GM19455 (cell line): ENCODE data around the gene ZNF773.
"Not testable (repeated sequence)": the region's sequence is repeated elsewhere in the genome, so short reads cannot be mapped to it uniquely, and the experiment has no call there.

Experiments
- ATAC-seq: cut with Tn5 transposase; IDR thresholded peaks from one replicate; pipeline ENCODE4 v1.9.1; 2021; ENCODE audit not compliant: unreplicated experiment

Gene ZNF773

DNA sequence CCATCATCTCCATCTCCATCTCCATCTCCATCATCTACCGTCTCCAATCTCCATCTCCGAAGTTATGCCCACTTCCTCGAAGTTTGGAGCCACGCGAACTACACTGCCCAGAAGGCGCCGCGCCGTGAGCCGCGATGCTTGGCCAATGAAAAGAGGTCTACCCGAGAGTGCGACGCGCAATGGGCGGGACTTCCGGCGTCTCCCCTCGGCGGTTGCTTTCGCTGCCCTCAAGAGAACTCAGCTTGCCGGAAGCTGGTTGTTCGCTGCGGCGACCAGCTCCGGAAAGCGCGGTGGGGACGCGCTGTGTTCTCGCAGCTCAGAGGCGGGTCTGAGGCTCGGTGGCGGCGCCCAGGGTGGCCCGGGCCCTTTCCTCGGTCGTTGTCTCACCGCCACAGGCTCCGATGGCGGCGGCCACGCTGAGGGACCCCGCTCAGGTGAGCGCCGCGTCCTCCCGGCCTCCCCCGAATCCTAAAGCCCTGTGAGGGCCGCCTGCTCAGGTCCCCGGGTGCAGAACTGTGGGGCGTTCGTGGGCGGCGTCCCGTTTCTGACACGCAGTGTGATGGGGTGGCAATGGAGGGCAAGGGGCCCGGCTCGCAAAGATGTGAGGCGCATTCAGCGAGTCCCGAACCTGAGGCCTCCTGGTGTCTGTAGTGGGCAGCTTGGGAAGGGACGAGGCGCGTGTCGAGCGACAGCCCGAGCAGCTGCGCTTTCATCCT is at the start of gene ZNF773:
ZNF773 (plus strand) TSS at position 259 of the 716 bp plus-strand sequence; CDS start at position 402, 143 bp downstream.
- peak; percentile 97 for ATAC-seq

DNA sequence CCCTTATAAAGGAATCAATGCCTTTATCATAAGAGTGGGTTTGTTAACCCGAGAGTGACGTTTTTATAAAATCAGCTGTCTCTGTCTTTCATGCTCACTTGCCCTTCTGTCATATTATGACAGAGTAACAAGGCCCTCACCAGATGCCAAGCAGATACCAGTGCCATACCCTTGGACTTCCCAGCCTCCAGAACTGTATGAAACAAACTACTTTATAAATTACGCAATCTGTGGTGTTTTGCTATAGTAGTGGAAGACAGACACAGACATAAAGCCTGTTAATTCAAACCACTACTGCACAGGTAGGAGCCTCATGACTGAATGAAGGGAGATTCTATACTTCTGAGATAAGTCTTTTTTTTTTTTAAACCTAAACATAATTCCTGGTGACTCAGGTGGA is 47.4 kb upstream of the ZNF773 start:
- no peak for ATAC-seq

DNA sequence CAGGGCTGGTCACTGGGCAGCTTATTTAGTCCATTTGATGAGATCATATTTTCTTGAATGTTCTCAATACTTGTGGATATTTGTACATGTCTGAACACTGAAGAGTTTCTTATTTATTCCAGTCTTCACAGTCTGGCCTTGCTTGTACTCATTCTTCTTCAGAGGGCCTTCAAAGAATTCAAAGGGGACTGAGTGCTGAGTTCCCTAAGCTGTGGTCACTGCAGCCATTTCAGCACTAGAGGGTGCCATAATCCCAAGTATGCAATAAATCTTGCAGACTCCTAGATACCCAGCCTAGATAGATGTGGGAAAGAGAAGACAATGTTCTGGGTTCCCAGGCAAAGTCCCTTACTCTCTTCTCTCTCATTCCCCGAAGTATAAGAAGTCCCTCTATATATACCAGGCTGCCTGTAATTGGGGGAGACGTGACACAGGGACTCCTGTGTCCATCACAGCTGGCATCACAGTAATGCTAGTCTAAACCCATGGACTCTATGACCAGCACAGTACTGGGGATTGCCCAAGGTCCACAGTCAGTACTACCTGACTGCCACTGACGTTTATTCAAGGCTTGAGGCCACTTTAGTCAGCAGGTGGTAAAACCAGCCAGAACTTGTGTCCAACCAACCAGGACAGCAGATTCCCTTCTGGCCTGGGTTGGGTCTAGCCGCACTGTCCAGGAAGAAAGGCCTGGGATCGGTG is 33.9 kb upstream of the ZNF773 start:
- no peak for ATAC-seq

DNA sequence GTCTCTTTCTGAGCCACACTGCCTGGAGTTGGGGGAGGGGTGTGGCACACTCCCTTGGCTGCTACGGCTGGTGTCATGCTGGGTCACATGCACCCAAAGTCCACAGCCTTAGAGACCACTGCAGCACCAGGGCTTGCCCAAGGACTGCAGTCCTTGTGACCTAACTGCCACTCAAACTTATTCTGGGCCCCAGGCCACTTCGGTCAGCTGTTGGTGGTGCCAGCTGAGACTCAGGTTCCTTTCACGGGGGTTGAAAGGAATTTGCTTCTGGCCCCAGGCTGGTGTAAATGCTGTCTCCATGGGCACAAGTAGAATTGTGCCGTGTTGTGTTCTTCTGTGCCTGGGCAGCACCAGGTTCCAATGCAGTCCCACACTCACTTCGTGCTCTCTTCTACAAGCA is 33.2 kb upstream of the ZNF773 start:
- no peak for ATAC-seq

DNA sequence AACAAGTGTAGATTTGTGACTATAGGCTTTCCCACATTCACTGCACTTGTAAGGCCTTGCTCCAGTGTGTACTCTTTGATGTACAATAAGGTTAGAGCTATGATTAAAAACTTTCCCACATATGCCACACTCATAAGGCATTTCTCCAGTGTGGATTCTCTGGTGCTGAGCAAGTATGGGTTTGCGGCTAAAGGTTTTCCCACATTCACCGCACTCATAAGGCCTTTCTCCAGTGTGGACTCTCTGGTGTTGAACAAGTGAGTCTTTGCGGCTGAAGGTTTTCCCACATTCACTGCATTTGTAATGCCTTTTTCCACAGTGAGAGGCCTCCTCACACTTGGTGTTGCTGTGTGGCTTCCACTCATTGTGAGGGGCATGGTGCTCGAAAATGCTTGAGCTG is 26.1 kb upstream of the ZNF773 start:
- ATAC-seq: no peak

DNA sequence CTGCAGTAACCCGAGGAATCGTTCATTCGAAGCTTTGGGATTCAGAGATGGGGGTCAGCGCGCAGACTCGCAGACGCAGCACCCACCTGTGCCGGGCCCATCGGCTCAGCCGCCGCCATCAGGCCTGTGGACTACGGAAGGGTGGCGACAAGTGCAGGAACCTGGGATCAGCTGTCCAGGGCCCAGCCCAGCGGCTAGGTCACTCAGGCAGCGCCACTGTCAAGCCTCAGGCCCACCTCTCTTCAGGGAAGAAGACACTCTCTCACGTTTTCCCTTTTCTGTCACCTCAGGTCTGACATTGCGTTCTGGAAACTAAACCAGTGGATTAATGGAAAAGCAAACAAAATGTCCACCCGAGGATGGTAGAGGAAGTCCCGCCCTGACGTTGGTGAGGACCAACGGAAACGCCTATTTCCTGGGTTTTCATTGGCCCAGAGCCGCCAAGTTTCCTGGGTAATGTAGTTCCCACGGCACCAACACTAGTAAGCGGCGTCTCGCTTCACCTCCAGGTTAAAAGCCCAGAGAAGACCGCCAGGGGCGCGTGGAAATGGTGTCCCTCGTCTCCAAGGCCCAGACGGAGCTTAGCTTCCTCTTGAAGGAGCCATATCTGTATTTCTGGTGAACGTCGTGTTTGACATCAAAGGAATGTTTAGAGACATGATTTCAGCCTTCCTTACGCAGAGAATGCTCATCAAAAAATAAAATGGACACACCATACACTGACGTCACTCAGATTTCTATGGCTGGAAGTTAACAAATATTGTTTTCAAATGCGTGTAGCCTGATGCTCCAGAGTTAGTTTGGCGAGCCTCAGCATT is 22.3 kb upstream of the ZNF773 start, which contains the start of gene ZNF772:
ZNF772 (minus strand) TSS at position 376 of the 818 bp plus-strand sequence; CDS start at position 119, 257 bp downstream.
- ATAC-seq: peak; percentile 77

DNA sequence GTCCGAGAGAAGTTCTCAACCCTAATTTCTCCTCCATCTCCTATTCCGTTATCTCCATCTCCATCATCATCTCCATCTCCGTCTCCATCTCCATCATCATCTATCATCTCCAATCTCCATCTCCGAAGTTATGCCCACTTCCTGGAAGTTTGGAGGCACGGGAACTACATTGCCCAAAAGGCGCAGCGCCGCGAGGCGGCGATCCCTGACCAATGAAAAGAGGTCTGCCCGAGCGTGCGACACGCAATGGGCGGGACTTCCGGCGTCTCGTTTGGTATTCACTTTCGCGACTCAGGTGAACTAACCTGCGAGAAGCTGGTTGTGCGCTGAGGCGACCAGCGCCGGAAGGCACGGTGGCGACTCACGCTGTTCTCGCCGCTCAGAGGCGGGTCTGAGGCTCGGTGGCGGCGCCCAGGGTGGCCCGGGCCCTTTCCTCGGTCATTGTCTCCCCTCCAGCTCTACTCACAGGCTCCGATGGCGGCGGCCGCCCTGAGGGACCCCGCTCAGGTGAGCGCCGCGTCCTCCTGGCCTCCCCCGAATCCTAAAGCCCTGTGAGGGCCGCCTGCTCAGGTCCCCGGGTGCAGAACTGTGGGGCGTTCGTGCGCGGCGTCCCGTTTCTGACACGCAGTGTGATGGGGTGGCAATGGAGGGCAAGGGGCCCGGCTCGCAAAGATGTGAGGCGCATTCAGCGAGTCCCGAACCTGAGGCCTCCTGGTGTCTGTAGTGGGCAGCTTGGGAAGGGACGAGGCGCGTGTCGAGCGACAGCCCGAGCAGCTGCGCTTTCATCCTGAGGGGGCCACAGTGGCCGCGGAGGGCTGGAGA is 12.1 kb upstream of the ZNF773 start, which contains the start of gene ZNF419:
ZNF419 (plus strand) TSS at position 274 of the 822 bp plus-strand sequence; CDS start at position 475, 201 bp downstream.
- peak; percentile 97 for ATAC-seq

DNA sequence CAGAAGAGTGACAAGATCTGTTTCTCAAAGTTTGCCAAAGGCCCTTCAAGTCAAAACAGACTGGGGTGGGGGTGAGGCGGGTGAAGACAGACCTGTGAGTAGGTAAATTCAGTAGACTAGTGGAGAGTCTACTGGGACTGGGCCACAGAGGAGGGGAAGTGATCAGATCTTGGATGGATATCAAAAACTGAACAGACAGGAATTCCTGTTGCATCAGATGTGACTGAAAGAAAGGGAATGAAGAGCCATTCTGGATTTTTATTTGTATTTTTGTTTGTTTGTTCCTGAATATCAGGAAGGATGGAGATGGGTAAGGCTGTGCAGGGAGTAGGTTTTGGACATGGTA is 11.5 kb upstream of the ZNF773 start:
- not testable (repeated sequence) for ATAC-seq

DNA sequence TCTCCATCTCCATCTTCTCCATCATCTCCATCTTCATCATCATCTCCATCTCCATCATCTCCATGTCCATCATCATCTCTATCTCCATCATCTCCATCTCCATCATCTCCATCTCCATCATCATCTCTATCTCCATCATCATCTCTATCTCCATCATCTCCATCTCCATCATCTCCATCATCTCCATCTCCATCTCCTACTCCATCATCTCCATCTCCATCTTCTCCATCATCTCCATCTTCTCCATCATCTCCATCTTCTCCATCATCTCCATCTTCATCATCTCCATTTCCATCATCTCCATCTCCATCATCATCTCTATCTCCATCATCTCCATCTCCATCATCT is 432 bp upstream of the ZNF773 start:
- ATAC-seq: not testable (repeated sequence)

DNA sequence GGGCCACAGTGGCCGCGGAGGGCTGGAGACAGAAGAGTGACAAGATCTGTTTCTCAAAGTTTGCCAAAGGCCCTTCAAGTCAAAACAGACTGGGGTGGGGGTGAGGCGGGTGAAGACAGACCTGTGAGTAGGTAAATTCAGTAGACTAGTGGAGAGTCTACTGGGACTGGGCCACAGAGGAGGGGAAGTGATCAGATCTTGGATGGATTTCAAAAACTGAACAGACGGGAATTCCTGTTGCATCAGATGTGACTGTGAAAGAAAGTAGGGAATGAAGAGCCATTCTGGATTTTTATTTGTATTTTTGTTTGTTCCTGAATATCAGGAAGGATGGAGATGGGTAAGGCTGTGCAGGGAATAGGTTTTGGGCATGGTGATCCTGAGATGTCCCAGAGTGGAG is 662 bp downstream of the ZNF773 start:
- ATAC-seq: not testable (repeated sequence)

DNA sequence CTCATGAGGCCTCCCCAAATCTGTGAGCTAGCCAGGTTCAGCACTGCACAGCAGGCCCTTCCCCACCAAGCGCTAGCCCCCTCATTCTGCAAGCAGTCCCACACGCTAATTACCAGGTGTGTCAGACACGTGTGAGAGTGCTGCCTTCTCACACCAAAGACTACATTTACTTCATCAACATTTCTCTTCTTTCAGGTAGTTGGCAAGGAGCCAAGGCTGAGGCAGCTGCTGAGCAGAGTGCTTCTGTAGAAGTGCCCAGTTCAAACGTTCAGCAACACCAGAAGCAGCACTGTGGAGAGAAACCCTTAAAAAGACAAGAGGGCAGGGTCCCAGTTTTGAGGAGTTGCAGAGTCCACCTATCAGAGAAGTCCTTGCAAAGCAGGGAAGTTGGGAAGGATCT is 6.4 kb downstream of the ZNF773 start:
- ATAC-seq: no peak

DNA sequence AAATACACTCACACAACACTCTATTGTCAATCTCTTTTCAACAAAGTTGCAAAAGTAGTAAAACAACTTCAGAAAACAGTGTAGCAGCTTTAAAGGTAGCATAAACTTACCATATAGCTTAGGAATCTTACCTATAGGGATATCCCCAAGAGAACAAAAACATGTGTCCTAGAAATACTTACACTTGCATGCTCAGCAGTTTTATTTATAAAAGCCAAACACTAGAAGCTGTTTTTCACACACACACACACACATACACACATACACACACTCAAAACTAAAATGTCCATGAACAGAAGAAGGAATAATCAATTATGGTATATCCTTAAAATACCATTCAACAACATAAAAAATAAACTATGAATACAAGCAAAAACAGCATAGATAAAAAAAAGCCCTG is 11.7 kb downstream of the ZNF773 start:
- no peak for ATAC-seq

DNA sequence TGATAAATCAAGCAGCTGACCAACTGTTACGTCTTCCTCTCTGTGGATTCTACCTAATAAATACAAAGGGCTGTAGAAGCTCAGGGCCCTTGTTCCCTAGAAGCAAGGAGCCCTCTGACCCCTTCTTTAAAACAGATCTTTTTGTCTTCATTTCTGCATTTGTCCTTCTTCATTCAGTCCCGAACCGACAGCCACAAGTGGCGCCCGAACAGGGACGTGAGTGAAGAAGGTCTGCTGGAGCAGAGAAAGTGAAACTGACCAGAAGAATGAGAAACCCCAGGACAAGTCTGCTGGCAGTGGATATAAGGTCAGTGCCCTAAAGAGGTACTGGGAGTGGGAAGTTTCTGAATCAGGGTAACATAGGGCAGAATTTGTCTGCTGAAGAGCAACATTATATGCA is 13.1 kb downstream of the ZNF773 start:
- no peak for ATAC-seq

DNA sequence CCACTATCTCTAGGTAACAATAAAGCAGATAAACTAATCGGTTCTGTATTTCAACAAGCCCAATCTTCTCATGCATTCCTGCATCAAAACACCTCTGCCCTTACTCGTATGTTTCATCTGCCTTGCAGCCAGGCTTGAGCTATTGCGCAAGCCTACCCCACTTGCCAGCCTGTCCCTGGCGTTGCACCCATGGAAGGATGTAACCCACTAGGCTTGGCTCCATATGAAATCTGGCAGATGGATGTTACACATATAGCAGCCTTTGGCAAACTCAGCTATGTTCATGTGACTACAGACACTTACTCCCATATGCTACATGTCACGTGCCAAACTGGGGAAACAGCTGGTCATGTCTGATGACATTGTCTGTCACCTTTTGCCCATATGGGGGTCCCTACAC is 15.5 kb downstream of the ZNF773 start:
- ATAC-seq: no peak

DNA sequence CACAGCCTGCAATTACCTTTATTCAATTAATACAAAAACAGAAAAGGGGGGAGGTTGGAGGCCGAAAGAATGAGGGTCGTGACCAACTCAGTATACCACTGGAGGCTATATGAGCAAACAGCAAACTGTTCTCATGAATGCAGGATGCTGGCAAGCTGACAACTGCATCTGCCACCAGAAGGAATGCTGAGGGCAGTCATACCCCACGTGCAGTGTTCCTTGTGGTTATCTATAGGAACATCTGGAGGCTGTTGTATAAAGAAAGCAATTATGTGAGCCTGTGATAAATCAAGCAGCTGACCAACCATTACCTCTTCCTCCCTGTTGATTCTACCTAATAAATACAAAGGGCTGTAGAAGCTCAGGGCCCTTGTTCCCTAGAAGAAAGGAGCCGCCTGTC is 18.3 kb downstream of the ZNF773 start:
- not testable (repeated sequence) for ATAC-seq

DNA sequence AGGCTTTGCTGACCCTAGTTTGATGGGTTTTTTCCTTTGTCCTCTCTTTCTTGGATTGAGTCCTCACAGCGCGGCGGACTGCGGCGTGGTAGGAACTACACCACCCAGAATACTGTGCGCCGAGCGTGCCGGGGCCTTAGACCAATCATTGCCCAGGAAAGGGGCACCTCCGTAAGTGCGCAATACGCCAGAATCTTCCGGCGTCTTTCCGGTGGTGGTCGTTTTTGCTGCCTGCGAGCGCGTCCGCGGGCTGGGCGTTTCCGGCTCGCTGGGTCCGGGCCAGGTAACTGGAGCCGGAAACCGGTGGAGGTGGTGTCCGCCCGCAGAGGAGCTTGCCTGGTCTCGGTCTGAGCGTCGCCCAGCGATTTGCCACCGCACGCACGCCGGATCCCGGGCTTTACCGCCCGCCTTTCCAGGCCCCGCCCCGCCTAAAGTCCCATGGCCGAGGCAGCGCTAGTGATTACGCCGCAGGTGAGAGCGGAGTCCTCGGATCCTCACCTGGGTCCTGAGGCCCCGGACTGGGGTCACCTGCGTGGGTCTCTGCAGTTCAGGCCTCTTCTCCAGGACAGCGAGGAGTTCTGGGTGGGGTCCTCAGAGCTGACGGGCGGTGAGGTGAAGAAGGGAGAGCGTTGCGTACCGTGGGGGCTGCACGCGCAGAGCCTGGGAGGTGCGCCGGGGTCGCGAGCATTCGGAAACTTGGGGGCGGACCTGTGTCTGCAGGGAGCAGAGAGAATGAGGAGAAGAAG is 27.6 kb downstream of the ZNF773 start, which contains the start of gene ZNF549:
ZNF549 (plus strand) TSS at position 221 of the 746 bp plus-strand sequence; CDS start at position 439, 218 bp downstream.
- peak; percentile 96 for ATAC-seq

DNA sequence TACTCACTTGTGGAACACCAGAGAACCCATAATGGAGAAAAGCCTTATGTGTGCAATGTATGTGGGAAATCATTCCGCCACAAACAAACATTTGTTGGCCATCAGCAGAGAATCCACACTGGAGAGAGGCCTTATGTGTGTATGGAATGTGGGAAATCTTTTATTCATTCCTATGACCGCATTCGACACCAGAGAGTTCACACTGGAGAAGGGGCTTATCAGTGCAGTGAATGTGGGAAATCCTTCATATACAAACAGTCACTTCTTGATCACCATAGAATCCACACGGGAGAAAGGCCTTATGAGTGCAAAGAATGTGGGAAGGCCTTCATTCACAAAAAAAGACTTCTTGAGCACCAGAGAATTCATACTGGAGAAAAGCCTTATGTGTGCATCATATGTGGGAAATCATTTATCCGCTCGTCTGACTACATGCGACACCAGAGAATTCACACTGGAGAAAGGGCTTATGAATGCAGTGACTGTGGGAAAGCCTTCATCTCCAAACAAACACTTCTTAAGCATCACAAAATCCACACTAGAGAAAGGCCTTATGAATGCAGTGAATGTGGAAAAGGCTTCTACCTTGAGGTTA is 38.3 kb downstream of the ZNF773 start:
- no peak for ATAC-seq

DNA sequence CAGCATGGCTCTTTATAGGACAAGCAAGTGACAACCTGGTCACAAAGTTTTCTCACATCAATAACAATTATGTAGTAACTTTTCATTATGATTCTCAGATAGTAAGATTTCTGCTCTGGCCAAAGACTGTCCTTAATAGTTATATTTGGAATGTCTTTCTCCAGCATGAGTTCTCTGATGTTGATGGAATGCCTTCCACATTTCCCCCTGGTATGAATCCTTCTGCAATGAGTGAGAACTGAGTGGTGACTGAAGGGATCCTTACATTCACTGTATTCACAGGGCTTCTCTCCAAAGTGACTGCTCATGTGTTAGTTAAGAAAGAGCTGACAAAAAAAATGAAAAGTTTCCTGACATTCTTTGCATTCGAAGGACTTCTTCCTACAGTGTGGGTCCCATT is 46.8 kb downstream of the ZNF773 start:
- no peak for ATAC-seq

DNA sequence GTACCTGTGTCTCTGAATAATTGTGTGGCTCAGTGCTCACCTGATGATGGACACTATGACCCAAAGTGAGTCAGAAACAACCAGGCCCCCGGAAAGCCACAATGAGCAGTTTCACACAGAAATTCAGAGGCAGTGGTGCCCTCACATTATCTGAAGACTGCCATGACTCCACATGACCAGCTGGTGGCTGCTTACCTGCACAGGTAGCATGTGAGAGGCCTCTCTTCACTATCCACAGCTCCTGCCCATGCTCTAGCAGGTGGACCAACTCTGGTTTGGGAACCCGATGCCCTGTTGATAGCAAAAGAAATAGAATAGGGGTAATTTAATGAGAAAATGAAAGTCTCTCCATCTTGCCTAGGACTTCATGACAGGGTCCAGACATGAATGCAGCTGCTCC is 52.7 kb downstream of the ZNF773 start:
- no peak for ATAC-seq

DNA sequence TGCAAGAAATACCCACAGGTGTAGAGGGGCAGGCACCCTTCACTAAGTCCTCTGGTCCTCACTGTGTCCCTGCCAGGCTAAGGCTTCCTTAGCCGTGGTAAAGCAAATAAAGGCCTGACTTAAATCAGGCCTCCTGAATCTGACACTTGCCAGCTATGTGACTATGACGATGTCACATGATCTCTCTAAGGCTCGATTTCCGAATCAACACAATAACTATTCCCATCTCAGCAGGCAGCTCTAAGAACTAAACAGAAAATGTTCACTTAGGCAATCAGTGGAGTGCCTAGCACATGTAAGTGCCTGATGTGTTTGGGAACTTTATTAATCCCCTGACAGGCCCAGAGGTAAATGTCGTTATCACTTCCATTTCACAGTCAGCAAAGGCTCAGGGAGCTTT is 57.9 kb downstream of the ZNF773 start:
- no peak for ATAC-seq
